Lung (tissue), 12 donors: ENCODE measurements around the gene IL6R. TPM values are rescaled to one million over a fixed set of nuclear protein-coding genes. Genes with fewer than 3 reads are reported as not detected.

Source experiments
- ATAC-seq: fragments of 200-7000 bp; cut with Tn5 transposase; one replicate; pipeline ENCODE4 v1.9.1; 2020; ENCODE audit warnings: moderate number of reproducible peaks; ENCODE audit not compliant: insufficient read depth, low FRiP score
- DNase-seq, 3 donors: peaks; one replicate each; pipeline ENCODE4 v3.0.0-alpha.2; 2013 to 2017
- H3K27ac ChIP-seq, 2 donors: one replicate each; pipeline ENCODE4 v1.5.1; 2013; ENCODE audit warnings: mild to moderate bottlenecking in 2 of 2, moderate library complexity in 2 of 2, control low read depth in 1 of 2, inconsistent platforms in 1 of 2, low read depth in 1 of 2, low read length in 1 of 2
- H3K27me3 ChIP-seq, 3 donors: one replicate each; pipeline ENCODE4 v1.5.1; 2013; ENCODE audit warnings: low read length in 2 of 3; ENCODE audit not compliant: control insufficient read depth in 3 of 3, insufficient read depth in 3 of 3
- H3K36me3 ChIP-seq, 4 donors: one replicate each; pipeline ENCODE4 v1.5.1; 2013; ENCODE audit warnings: low read length in 4 of 4, mild to moderate bottlenecking in 1 of 4, moderate library complexity in 1 of 4; ENCODE audit not compliant: control insufficient read depth in 4 of 4, insufficient read depth in 4 of 4
- H3K4me1 ChIP-seq, 5 donors: one replicate each; pipeline ENCODE4 v1.5.1; 2013; ENCODE audit warnings: low read length in 5 of 5, mild to moderate bottlenecking in 2 of 5, moderate library complexity in 1 of 5; ENCODE audit not compliant: control insufficient read depth in 5 of 5, insufficient read depth in 5 of 5
- H3K4me3 ChIP-seq: one replicate; pipeline ENCODE4 v1.5.1; 2013; ENCODE audit warnings: mild to moderate bottlenecking, control low read depth, moderate library complexity
- H3K9ac ChIP-seq, 2 donors: one replicate each; pipeline ENCODE4 v1.5.1; 2013; ENCODE audit warnings: low read length in 2 of 2, control low read depth in 1 of 2; ENCODE audit not compliant: insufficient read depth in 1 of 2
- H3K9me3 ChIP-seq, 4 donors: one replicate each; pipeline ENCODE4 v1.5.1; 2013; ENCODE audit warnings: low read length in 3 of 4, mild to moderate bottlenecking in 1 of 4, moderate library complexity in 1 of 4; ENCODE audit not compliant: control insufficient read depth in 4 of 4, insufficient read depth in 3 of 4
- WGBS, 2 donors: extraction: QIAGEN DNeasy Blood & Tissue Kit; methylation state at CpG; one replicate each; pipeline ENCODE4 v1.1.7; 2013; 5-methylcytosine and 5-hydroxymethylcytosine counted together
- polyA plus RNA-seq, 2 donors: library from polyadenylated mRNA; stranded (reverse); fragments of 200-250 nt; gene quantifications; one replicate each; pipeline ENCODE4 v1.2.1, GENCODE V29; 2013
- total RNA-seq, 2 donors: library from RNA; depleted of rRNA in 1 of 2; stranded (reverse); fragments of >200 nt in 1 of 2; gene quantifications; one replicate each; pipeline ENCODE4 v1.2.1, GENCODE V29; 2014 to 2021
- TF ChIP-seq, protein P1 (sequence below): IDR thresholded peaks from 2 replicates; pipeline ENCODE4 v1.5.1; 2012; ENCODE audit warnings: mild to moderate bottlenecking; ENCODE audit errors: control extremely low read depth, extremely low read depth
- donor health status: control.
- donor health status: control.
- donor health status: Bipolar disorder and iron deficiency.
- donor health status: healthy.
- donor health status: DM: yes; HTN: yes; CAD: no.

The IL6R gene
- total and polyA plus RNA-seq, 4 donors: 12.3 to 79.7 (median 32.0) TPM

DNA sequence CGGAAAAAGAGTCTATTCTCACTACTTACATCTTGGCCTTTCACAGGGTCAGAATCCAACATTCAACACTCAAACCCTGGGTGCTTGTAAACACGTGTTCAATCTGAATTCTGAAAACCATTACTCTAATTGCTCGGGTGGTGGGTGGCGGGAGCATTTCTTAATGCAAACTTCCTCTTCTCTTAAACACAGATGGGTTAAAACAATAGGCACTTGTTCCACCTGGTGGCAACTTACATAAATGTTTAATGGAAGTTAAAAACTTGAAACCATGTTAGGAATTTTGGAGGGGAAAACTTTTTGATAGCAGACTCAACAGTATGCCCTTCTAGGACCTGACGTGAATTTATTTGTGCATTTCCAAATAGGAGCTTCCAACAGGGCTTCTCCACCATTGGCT is 73.5 kb downstream of the IL6R start:
- DNase-seq: no peak
- no peak overlapping the region for H3K9ac ChIP-seq
- ATAC-seq: no peak
- no peak overlapping the region for H3K4me3 ChIP-seq
- H3K36me3 ChIP-seq: peaks cover 0 to 3% (median 0%) of the 10 kb centered on the region in 4 donors
- H3K4me1 ChIP-seq: peaks cover 0 to 7% (median 0%) of the 10 kb centered on the region in 5 donors
- no peaks in the 10 kb centered on the region for H3K27me3 ChIP-seq
- TF ChIP-seq, protein P1, sequence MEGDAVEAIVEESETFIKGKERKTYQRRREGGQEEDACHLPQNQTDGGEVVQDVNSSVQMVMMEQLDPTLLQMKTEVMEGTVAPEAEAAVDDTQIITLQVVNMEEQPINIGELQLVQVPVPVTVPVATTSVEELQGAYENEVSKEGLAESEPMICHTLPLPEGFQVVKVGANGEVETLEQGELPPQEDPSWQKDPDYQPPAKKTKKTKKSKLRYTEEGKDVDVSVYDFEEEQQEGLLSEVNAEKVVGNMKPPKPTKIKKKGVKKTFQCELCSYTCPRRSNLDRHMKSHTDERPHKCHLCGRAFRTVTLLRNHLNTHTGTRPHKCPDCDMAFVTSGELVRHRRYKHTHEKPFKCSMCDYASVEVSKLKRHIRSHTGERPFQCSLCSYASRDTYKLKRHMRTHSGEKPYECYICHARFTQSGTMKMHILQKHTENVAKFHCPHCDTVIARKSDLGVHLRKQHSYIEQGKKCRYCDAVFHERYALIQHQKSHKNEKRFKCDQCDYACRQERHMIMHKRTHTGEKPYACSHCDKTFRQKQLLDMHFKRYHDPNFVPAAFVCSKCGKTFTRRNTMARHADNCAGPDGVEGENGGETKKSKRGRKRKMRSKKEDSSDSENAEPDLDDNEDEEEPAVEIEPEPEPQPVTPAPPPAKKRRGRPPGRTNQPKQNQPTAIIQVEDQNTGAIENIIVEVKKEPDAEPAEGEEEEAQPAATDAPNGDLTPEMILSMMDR: no peak
- H3K9me3 ChIP-seq: no peaks in the 10 kb centered on the region
- H3K27ac ChIP-seq: no peak overlapping the region
- 26 to 42% methylated on average over 5 of the region's 5 CpGs for WGBS, 2 donors

DNA sequence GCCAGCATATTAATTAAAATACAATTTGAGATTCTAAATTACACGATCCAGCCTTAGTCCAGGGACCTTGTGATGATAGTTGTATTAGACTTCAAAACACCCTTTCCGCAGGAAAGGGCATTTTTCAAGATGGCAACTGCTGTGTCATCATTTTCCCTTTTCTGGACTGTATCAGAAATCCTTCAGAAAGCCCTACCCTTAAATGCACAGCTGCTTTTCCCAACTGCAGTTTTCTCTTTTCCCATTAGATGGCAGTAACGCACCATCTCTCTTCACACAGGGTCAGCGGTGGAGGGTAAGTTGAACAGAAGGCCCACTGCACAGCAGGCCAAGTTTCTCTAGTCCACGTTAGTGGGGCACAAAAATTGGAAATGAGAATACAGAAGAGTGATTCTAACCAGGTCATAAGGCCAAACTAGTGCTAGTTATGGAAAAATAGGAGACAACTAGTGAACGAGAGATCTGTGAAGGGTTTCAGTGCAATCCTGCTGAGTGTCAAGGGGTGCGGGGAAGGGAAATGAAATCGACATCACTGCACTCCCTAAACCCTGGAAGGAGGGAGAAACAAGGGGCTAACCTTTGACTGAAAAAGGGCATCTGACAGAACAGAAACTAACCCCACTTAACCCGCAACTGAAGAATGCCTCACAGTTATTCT is 74.8 kb downstream of the IL6R start:
- ATAC-seq (peak; percentile 83), DNase-seq (peak; percentile 87 to 95 (median 93))
- TF ChIP-seq, protein P1: peak; percentile 98
- peaks cover 0 to 1% (median 0%) of the 10 kb centered on the region in 5 donors for H3K4me1 ChIP-seq
- WGBS, 2 donors: 33 to 36% methylated on average over 9 of the region's 9 CpGs
- no peaks in the 10 kb centered on the region for H3K27me3 ChIP-seq
- no peaks in the 10 kb centered on the region for H3K9me3 ChIP-seq
- H3K36me3 ChIP-seq: peaks cover 0 to 3% (median 0%) of the 10 kb centered on the region in 4 donors
- no peak overlapping the region for H3K9ac ChIP-seq
- no peak overlapping the region for H3K4me3 ChIP-seq
- H3K27ac ChIP-seq: no peak overlapping the region

DNA sequence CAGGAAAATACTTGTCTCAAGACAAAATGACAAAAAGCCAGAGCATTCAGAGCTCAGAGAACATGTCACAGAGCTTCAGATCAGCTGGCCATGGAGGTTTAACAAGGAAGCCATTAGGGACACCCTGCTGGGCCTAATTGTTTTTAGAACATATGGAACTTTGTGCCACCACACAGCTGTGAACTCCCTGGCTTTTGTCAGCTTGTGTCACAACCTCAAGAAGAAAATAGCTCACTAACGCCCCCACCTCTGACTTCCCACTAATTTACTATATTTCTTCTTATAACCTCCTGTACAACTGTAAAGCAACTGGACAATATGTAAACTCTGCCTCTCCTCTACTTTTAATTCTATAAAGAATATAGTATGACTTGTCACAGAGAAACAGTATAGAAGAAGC is 75.9 kb downstream of the IL6R start:
- no peaks in the 10 kb centered on the region for H3K9me3 ChIP-seq
- no peak overlapping the region for H3K4me3 ChIP-seq
- H3K9ac ChIP-seq: no peak overlapping the region
- TF ChIP-seq, protein P1: no peak
- peaks cover 0 to 6% (median 0%) of the 10 kb centered on the region in 4 donors for H3K36me3 ChIP-seq
- WGBS, 2 donors: 38 to 43% methylated on average over 1 of the region's 1 CpG
- ATAC-seq (no peak), DNase-seq (no peak)
- peaks cover 0 to 9% (median 3%) of the 10 kb centered on the region in 5 donors for H3K4me1 ChIP-seq
- H3K27ac ChIP-seq: peak overlapping the region in 1 of 2 donors; percentile 30
- no peaks in the 10 kb centered on the region for H3K27me3 ChIP-seq
